Measurements from ENCODE around the gene BTBD18. TPM values are rescaled to one million over a fixed set of nuclear protein-coding genes. Genes with fewer than 3 reads are reported as not detected.

BTBD18 gene
- total and polyA plus RNA-seq, 2 of the 13 experiments (the other 11 are each of a cell fraction or from before 2014, with no cell fraction given), result not detected

GRCh38 chr11:57758174-57758573 is 6.6 kb upstream of the BTBD18 start (continued):
- TF ChIP-seq FOXP4 (CRISPR knock-in tag; IDR thresholded peaks at IDR 0.05) (peak; percentile 76), ZFX (CRISPR knock-in tag; IDR thresholded peaks at IDR 0.05; ENCODE audit: low read depth) (no peak), ZNF674 (CRISPR knock-in tag; IDR thresholded peaks at IDR 0.05; ENCODE audit: low read depth) (no peak), TCF7 (IDR thresholded peaks at IDR 0.05; ENCODE audit: low read depth) (peak; percentile 76), ZMYM3 (CRISPR knock-in tag; IDR thresholded peaks at IDR 0.05) (peak; percentile 65; the same call in 1 of the 2 replicates), FOXJ3 (CRISPR knock-in tag; IDR thresholded peaks at IDR 0.05; ENCODE audit: borderline replicate concordance) (peak; percentile 43; the same call in 1 of the 2 replicates), NR2F6 (IDR thresholded peaks at IDR 0.05) (peak; percentile 31; the same call in 1 of the 2 replicates), NR2F6 (CRISPR knock-in tag; IDR thresholded peaks at IDR 0.05) (no peak), ZNF564 (CRISPR knock-in tag; IDR thresholded peaks at IDR 0.05) (no peak), GATAD2A (CRISPR knock-in tag; IDR thresholded peaks at IDR 0.05) (peak; percentile 20; the same call in 1 of the 2 replicates), SALL1 (CRISPR knock-in tag; IDR thresholded peaks at IDR 0.05) (0 out of 2 replicates have a peak, but pooled peaks have one; percentile 31), HOXA3 (CRISPR knock-in tag; IDR thresholded peaks at IDR 0.05) (no peak), BCL6 (CRISPR knock-in tag; IDR thresholded peaks at IDR 0.05) (peak; percentile 64), KLF13 (CRISPR knock-in tag; IDR thresholded peaks at IDR 0.05) (no peak), SOX5 (CRISPR knock-in tag; IDR thresholded peaks at IDR 0.05; ENCODE audit: borderline replicate concordance) (peak; percentile 73; the same call in 1 of the 2 replicates), PHF5A (CRISPR knock-in tag; IDR thresholded peaks at IDR 0.05; ENCODE audit: low read depth, unreplicated experiment) (no peak), ZNF24 (IDR thresholded peaks at IDR 0.05) (no peak), SUZ12 (IDR thresholded peaks at IDR 0.05; ENCODE audit: low read depth, low read length) (no peak), ZNF570 (CRISPR knock-in tag; IDR thresholded peaks at IDR 0.05; ENCODE audit: borderline replicate concordance) (no peak), RCOR2 (CRISPR knock-in tag; IDR thresholded peaks at IDR 0.05) (0 out of 2 replicates have a peak, but pooled peaks have one; percentile 21), CREM (IDR thresholded peaks at IDR 0.05) (peak; percentile 34; the same call in 1 of the 2 replicates), CREM (CRISPR knock-in tag; IDR thresholded peaks at IDR 0.05) (no peak), ZBTB20 (CRISPR knock-in tag; IDR thresholded peaks at IDR 0.05; ENCODE audit: borderline replicate concordance, low read depth) (no peak), EP300 (IDR thresholded peaks at IDR 0.05; ENCODE audit: low read depth in 2 of 2, low read length in 2 of 2) (peak in 1 of 2 experiments; percentile 33; a peak in 1 of 4 replicates), EP300 (CRISPR knock-in tag; IDR thresholded peaks at IDR 0.05; ENCODE audit: borderline replicate concordance) (no peak), MIXL1 (CRISPR knock-in tag; IDR thresholded peaks at IDR 0.05) (0 out of 2 replicates have a peak, but pooled peaks have one; percentile 40)
- TF ChIP-seq, protein P1, sequence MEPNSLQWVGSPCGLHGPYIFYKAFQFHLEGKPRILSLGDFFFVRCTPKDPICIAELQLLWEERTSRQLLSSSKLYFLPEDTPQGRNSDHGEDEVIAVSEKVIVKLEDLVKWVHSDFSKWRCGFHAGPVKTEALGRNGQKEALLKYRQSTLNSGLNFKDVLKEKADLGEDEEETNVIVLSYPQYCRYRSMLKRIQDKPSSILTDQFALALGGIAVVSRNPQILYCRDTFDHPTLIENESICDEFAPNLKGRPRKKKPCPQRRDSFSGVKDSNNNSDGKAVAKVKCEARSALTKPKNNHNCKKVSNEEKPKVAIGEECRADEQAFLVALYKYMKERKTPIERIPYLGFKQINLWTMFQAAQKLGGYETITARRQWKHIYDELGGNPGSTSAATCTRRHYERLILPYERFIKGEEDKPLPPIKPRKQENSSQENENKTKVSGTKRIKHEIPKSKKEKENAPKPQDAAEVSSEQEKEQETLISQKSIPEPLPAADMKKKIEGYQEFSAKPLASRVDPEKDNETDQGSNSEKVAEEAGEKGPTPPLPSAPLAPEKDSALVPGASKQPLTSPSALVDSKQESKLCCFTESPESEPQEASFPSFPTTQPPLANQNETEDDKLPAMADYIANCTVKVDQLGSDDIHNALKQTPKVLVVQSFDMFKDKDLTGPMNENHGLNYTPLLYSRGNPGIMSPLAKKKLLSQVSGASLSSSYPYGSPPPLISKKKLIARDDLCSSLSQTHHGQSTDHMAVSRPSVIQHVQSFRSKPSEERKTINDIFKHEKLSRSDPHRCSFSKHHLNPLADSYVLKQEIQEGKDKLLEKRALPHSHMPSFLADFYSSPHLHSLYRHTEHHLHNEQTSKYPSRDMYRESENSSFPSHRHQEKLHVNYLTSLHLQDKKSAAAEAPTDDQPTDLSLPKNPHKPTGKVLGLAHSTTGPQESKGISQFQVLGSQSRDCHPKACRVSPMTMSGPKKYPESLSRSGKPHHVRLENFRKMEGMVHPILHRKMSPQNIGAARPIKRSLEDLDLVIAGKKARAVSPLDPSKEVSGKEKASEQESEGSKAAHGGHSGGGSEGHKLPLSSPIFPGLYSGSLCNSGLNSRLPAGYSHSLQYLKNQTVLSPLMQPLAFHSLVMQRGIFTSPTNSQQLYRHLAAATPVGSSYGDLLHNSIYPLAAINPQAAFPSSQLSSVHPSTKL (CRISPR knock-in tag; IDR thresholded peaks at IDR 0.05), result peak; percentile 69
- TF ChIP-seq, protein P2, sequence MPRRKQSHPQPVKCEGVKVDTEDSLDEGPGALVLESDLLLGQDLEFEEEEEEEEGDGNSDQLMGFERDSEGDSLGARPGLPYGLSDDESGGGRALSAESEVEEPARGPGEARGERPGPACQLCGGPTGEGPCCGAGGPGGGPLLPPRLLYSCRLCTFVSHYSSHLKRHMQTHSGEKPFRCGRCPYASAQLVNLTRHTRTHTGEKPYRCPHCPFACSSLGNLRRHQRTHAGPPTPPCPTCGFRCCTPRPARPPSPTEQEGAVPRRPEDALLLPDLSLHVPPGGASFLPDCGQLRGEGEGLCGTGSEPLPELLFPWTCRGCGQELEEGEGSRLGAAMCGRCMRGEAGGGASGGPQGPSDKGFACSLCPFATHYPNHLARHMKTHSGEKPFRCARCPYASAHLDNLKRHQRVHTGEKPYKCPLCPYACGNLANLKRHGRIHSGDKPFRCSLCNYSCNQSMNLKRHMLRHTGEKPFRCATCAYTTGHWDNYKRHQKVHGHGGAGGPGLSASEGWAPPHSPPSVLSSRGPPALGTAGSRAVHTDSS (CRISPR knock-in tag; conservative IDR thresholded peaks at IDR 0.05), result no peak

Measured in HepG2 (cell line).